ENCODE data around the gene TMEM145.
"Not testable (repeated sequence)": the region's sequence is repeated elsewhere in the genome, so short reads cannot be mapped to it uniquely, and the experiment has no call there.

Gene TMEM145

DNA sequence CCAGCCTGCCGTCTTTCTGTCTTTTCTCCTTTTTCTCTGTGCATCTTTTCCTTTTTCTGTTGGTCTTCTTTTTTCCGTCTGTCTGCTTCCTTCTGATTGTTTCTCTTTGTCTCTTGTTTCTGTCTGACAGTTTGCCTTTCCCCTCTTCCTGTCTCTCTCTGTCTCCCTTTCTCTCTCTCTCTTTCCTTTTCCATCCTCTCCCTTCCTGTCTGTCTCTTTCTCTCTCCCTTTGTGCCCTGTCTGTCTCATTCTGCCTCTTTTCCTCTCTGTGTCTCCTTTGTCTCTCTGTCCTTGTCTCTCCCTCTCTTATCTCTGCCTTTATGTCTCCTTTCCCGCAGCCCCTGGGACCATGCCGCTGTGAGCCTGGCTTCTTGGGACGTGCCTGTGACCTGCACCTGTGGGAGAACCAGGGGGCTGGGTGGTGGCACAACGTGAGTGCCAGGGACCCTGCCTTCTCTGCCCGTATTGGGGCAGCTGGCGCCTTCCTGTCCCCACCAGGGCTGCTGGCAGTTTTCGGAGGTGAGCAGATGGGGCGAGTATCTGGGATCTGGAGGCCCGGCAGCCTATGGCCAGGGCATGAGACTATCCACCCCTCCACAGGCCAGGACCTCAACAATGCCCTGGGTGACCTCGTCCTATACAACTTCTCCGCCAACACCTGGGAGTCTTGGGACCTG is 21.7 kb downstream of the TMEM145 start:
- DNase-seq (ENCODE audit: low spot score): no peak

- no peak for DNase-seq (ENCODE audit: low spot score)
These were observed 22.3 kb downstream of the TMEM145 start for GRCh38 chr19:42335374-42335936.

GRCh38 chr19:42335971-42336370 is 22.9 kb downstream of the TMEM145 start:
- no peak for DNase-seq (ENCODE audit: low spot score)

GRCh38 chr19:42339126-42339860 is 26.2 kb downstream of the TMEM145 start:
- DNase-seq (ENCODE audit: low spot score): not testable (repeated sequence)

GRCh38 chr19:42339922-42340321 is 26.8 kb downstream of the TMEM145 start:
- not testable (repeated sequence) for DNase-seq (ENCODE audit: low spot score)

DNA sequence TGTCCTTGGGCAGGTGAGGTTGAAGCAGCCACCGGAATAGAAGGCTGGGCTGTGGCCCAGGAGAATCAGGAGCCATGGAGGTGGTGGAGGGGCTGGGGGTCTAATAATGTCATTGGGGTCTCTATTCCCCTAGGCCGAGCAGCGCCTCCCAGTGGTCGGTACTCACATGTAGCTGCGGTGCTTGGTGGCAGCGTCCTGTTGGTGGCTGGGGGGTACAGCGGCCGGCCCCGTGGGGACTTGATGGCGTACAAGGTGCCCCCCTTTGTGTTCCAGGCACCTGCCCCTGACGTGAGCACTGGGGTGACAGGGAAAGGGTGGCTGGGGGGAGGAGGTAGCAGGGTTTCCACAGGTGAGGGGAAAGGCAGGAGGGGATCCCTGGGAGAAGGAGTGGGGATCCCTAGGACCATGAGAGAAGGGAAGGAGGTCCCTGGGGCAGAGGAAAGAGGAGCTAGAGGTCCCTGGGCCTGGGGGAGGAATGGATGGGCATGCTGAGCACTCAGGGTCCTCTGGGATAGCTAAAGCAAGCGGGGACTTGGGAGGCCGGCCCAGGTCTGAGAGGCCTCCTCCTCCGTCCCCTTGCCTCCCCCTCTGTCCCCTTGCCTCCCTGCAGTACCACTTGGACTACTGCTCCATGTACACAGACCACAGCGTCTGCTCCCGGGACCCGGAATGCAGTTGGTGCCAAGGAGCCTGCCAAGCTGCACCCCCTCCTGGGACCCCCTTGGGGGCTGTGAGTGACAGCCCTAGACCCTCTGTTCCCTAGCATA is 30.4 kb downstream of the TMEM145 start:
- no peak for DNase-seq (ENCODE audit: low spot score)

- no peak for DNase-seq (ENCODE audit: low spot score)
These were observed 31.3 kb downstream of the TMEM145 start for GRCh38 chr19:42344336-42344893.

GRCh38 chr19:42345191-42345812 is 32.2 kb downstream of the TMEM145 start:
- no peak for DNase-seq (ENCODE audit: low spot score)

DNA sequence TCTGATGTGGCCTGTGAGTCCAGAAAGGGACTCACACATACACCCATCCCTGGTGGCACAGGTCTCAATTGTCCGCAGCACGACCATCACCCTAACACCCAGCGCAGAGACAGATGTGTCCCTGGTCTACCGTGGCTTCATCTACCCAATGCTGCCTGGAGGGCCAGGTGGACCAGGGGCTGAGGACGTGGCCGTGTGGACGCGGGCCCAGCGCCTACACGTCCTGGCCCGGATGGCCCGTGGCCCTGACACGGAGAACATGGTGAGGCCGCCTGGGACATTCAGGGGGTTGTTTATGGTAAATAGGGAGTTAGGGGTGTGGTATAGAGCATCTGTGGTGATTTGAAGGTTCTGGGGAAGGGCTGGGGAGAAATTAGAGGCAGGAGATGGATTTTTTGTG is 35.1 kb downstream of the TMEM145 start:
- no peak for DNase-seq (ENCODE audit: low spot score)

GRCh38 chr19:42349378-42350107 is 36.4 kb downstream of the TMEM145 start:
- no peak for DNase-seq (ENCODE audit: low spot score)

DNA sequence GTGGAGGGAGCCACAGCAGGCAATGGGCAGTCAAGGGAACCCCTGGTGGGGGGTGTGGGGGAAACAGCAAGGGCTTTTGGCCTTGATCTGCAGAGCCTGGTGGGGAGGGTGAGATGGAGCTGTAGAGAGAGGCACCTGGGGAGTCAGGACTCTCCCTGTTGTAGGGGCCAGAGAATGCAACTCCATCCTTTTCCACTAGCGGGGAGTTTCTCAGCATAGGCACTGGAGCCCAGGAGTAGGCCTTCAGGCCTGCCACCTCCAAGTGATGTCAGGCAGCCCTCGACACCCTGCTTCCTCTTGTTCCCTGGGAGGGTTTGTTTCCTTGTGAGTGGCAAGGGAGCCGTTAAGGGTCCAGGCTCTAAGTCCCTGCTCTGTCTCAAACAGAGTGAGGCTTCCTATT is 37.3 kb downstream of the TMEM145 start:
- DNase-seq (ENCODE audit: low spot score): no peak

- no peak for DNase-seq (ENCODE audit: low spot score)
These were observed 38.1 kb downstream of the TMEM145 start for GRCh38 chr19:42351079-42351735.

GRCh38 chr19:42352301-42353259 is 39.5 kb downstream of the TMEM145 start:
- peak; percentile 89 for DNase-seq (ENCODE audit: low spot score)

DNA sequence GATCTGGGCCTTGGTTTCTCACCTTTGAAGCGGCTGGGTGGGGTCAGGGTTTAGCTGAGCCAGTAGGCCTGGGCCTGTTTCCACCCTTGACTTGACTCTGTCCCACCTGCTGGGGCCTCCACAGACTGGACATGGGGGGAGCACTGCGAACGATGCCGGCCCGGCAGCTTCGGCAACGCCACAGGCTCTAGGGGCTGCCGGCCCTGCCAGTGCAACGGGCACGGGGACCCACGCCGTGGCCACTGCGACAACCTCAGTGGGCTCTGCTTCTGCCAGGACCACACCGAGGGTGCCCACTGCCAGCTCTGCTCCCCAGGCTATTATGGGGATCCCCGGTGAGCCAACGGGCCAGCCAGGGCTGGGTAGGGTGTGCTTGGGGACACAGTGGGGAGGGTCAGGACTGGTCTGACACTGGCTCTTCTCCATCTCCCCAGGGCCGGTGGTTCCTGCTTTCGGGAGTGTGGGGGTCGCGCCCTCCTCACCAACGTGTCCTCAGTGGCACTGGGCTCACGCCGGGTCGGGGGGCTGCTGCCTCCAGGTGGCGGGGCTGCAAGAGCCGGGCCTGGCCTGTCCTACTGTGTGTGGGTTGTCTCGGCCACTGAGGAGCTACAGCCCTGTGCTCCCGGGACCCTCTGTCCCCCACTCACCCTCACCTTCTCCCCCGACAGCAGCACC is 40.4 kb downstream of the TMEM145 start:
- no peak for DNase-seq (ENCODE audit: low spot score)

- DNase-seq (ENCODE audit: low spot score): no peak
These were observed 42.8 kb downstream of the TMEM145 start for GRCh38 chr19:42355896-42356295.

DNA sequence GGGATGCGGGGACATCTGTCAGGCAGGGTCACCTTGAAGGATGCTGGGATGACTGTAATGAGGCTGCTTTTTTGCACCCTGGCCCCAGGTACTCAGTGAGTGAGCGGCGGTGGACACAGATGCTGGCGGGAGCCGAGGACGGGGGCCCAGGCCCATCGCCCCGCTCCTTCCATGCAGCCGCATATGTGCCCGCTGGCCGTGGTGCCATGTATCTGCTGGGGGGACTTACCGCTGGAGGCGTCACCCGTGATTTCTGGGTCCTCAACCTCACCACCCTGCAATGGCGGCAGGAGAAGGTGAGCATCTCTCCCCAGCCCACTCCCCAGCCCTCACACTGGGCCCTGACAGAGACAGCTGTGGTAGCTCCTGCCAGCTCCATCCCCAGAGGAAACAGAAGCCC is 43.6 kb downstream of the TMEM145 start:
- DNase-seq (ENCODE audit: low spot score): no peak

DNA sequence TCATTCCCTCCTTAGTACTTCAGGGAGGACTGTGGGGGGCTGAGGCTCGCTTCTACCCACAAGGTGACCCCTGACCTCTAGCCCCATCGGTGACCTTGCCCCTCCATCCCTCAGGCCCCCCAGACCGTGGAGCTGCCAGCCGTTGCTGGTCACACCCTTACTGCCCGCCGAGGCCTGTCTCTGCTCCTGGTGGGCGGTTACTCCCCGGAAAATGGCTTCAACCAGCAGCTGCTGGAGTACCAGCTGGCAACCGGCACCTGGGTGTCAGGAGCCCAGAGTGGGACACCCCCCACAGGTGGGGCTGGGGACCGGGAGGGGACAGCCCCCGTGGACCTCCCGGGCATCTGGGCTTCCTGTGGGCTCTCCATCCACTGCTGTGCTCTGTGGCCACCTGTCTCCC is 44.2 kb downstream of the TMEM145 start:
- no peak for DNase-seq (ENCODE audit: low spot score)

DNA sequence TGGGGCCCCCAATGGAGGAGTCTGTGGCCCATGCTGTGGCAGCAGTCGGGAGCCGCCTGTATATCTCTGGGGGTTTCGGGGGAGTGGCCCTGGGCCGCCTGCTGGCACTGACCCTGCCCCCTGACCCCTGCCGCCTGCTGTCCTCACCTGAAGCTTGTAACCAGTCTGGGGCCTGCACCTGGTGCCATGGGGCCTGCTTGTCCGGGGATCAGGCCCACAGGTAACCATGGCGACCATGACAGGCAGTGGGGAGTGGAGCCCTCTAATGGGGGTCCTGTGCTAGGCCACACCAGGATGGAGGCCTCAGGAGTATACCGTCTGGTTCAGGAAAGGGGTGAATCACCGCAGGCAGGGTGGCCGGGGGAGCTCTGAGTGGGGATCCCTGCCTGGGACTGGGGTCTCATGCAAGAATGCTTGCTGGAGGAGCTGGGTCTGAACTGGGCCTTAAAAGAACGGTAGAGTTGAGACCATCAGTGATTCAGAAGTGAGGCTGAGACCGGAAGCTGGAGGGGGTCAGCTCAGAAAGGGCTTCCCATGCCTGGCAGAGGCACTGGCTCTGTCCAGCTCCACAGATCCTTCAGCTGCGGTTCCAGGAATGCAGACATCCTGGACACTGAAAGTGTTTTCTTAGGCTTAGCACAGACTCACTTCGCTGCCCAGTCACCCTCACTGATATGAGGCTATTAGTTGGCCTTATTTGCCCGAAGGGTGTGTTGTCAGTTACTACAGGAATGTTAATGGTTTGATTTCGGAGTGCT is 47.9 kb downstream of the TMEM145 start:
- DNase-seq (ENCODE audit: low spot score): no peak

Data from putamen (tissue), 1 donor.